ENCODE results near the gene EYA2.

The EYA2 gene

DNA sequence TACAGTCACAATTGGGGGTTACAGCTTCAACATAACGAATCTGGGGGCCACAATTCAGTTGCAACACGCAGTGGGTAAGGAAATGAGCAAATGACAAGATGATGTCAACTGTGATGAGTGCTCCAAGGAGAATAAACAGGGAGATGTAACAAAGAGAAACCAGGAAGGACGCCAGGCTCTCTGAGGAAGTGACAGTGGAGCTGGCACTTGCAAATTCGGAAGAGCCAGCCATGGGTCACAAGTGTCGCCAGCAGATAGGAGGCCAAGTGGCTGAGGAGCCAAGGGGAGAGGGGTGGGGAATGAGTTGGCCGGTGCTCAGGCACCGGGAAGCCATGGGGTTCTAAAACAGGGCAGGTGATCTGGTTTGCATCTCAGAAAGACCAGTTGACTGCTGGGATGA lies 136.4 kb downstream of the EYA2 start:
- TF ChIP-seq, protein P1, sequence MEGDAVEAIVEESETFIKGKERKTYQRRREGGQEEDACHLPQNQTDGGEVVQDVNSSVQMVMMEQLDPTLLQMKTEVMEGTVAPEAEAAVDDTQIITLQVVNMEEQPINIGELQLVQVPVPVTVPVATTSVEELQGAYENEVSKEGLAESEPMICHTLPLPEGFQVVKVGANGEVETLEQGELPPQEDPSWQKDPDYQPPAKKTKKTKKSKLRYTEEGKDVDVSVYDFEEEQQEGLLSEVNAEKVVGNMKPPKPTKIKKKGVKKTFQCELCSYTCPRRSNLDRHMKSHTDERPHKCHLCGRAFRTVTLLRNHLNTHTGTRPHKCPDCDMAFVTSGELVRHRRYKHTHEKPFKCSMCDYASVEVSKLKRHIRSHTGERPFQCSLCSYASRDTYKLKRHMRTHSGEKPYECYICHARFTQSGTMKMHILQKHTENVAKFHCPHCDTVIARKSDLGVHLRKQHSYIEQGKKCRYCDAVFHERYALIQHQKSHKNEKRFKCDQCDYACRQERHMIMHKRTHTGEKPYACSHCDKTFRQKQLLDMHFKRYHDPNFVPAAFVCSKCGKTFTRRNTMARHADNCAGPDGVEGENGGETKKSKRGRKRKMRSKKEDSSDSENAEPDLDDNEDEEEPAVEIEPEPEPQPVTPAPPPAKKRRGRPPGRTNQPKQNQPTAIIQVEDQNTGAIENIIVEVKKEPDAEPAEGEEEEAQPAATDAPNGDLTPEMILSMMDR (conservative IDR thresholded peaks at IDR 0.05; ENCODE audit: low read depth, low read length), result no peak
- no peak overlapping the region for H3K4me3 ChIP-seq (ENCODE audit: low read depth, low read length)
- no peak for DNase-seq (ENCODE audit: low read depth)

DNA sequence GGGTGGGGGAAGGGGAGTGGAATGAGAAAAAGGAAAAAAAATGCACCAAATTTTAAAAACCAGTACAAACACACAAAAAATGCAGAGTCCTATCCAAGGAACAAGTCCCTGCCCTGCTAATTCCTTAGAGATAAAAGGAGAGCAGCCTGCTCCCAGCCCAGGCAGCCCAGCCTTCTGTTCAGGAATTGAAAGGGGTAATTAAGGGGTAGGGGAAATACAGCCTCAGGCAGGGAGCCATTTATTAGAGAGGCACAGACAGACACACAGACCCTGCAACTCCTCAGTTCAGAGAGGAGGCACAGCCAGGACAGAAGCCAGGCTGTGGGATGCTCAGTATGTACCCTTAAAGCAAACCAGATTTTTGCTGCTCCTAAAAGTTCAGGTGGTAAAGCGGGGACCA lies 137.2 kb downstream of the EYA2 start:
- no peak for DNase-seq (ENCODE audit: low read depth)
- no peak overlapping the region for H3K4me3 ChIP-seq (ENCODE audit: low read depth, low read length)
- TF ChIP-seq, protein P1 (conservative IDR thresholded peaks at IDR 0.05; ENCODE audit: low read depth, low read length), result no peak

DNA sequence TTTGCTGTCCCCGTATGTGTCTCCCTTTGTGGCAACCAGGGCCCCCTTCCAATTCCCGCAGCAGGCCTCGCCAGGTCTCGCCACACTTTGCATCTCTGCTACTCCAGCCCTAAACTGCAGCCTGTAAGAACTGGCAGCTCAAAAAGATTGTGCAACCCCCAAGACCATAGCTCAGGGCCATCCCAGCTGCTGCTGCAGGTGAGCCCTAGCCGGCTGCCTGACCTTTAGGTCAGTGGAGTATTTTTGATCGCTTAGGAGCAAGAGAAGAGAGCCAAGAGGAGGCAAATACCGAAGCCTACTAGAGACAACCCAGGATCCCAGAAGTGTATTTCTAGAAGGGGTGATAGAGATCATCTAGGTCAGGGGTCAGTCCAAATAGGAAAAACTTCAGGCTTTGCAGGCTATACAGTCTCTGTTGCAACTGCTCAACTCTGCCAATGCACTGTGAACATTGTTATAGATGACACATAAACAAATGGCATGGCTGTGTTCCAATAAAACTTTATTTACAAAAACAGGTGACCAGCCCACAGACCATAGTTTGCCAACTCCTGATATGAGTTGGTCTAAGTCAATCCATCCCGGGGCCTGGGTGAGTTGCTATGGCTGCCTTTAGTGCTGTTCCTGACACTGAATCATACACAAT lies 138.4 kb downstream of the EYA2 start:
- no peak for DNase-seq (ENCODE audit: low read depth)

DNA sequence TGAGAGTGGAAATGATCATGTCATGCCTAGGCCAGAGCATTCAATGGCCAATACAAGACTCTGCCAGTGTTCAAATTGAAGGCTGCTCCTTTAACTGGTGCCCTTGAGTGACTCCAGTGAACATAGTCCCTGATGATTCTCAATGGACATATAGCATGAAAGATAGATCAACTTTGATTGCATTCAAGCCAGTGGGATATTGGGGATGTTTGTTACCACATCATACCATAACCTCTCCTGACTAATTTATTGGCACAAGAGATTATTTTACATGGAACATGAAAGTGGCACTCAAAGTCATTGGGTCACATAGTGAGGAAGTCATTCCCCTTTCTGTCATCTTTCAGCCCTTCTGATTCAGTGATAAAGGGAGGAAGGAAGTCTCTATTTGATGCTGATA lies 139.0 kb downstream of the EYA2 start:
- TF ChIP-seq, protein P1 (conservative IDR thresholded peaks at IDR 0.05; ENCODE audit: low read depth, low read length), result no peak
- no peak for DNase-seq (ENCODE audit: low read depth)
- no peak overlapping the region for H3K4me3 ChIP-seq (ENCODE audit: low read depth, low read length)

More for the DNA sequence above, 138.4 kb downstream of the EYA2 start:
- no peak overlapping the region for H3K4me3 ChIP-seq (ENCODE audit: low read depth, low read length)
- TF ChIP-seq, protein P1 (conservative IDR thresholded peaks at IDR 0.05; ENCODE audit: low read depth, low read length), result no peak

DNA sequence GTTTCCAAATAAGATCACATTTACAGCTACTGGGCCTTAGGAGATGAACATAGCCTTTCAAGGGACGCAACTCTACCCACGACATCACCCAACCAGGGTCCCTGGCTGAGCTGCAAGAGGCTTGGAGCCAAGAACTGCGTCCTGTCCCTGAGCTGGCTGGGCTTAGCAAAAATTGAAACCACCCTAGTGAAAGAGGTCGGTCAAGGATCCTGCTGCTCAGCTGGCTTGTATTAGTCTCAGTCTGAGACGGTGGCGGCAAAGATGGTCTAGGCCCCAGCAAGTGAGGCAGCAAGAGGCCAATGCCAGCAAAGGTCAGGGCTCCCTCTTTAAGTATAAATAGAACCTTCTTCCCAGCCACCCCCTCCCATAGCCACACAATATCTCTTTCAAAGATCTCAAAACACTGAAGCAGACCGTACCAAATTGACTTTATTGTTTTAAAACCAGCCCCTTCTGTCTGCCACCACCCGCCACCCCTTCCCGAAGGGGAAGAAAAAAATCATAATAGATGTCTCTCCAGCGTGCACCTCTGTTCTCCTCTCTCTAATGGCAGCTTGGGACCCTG lies 140.5 kb downstream of the EYA2 start:
- DNase-seq (ENCODE audit: low read depth), result no peak
- H3K4me3 ChIP-seq (ENCODE audit: low read depth, low read length), result no peak overlapping the region
- TF ChIP-seq, protein P1 (conservative IDR thresholded peaks at IDR 0.05; ENCODE audit: low read depth, low read length), result no peak

DNA sequence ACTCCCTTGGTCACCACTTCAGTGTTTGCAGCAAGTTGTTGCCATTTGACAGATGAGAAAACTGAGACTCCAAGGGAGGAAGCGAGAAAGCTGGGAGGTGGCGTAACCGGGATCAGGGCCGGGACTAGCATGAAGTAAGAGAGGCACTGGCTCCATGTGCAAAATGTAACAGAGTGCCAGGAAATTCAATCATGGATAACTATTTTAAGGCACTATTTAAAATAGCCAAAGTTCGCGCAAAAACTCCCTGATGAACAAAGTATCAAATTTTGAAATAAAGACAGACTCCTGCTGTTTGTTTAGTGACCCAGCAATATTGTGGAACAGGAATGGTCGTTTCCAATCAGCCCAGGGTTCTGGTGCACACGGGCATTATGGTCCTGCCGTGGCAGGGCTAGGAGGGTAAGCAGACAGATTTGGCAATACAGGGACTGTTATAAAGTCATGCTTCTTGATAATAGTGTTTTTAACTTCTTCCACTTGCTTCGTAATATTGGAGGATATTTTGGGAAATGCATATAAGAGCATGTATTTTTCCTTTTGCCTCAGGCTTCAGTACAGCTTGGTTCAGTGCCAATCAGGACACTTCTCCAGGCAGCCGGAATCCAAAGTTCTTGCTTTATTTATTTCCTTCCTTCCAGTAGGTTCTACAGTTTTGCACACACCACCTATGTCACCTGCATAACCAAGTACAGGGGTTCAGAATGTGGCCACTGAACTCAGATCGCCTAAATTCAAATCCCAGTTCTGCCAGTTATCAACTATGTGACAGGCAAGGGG lies 141.6 kb downstream of the EYA2 start:
- no peak for DNase-seq (ENCODE audit: low read depth)
- TF ChIP-seq, protein P1 (conservative IDR thresholded peaks at IDR 0.05; ENCODE audit: low read depth, low read length), result no peak
- no peak overlapping the region for H3K4me3 ChIP-seq (ENCODE audit: low read depth, low read length)
